Stimulated activated CD8-positive, alpha-beta memory T cell treated with anti-CD3 and anti-CD28 coated beads, Interleukin-7, amount 100 ng/mL, for 4 hours (primary cell): ENCODE data around the gene IDI1.
"Not testable (repeated sequence)": the region's sequence is repeated elsewhere in the genome, so short reads cannot be mapped to it uniquely, and the experiment has no call there.

Experiments used
- DNase-seq, 2 donors: peaks; one replicate each; pipeline ENCODE4 v3.0.0-alpha.2; 2020; ENCODE audit warnings: low read depth in 2 of 2

The IDI1 gene

GRCh38 chr10:1034758-1035157, 14.2 kb downstream of the IDI1 start:
- DNase-seq = no peak

- DNase-seq = no peak
These were observed 15.3 kb downstream of the IDI1 start for GRCh38 chr10:1033601-1034000.

GRCh38 chr10:1029838-1030237, 19.1 kb downstream of the IDI1 start:
- no peak for DNase-seq

- no peak for DNase-seq
These were observed 22.3 kb downstream of the IDI1 start for GRCh38 chr10:1026578-1026977.

GRCh38 chr10:1025683-1026082, 23.2 kb downstream of the IDI1 start, which contains the start of gene IDI2:
TSS of gene IDI2 (minus strand) at chr10:1025859. CDS start at chr10:1024723, 1,136 bp downstream.
- no peak for DNase-seq

GRCh38 chr10:1024103-1024502, 24.8 kb downstream of the IDI1 start:
- DNase-seq = no peak

- DNase-seq = no peak
These were observed 26.5 kb downstream of the IDI1 start for GRCh38 chr10:1022413-1022812.

- no peak for DNase-seq
These were observed 28.0 kb downstream of the IDI1 start for GRCh38 chr10:1020958-1021357.

- DNase-seq = no peak
These were observed 28.5 kb downstream of the IDI1 start for GRCh38 chr10:1020460-1020859.

- no peak for DNase-seq
These were observed 29.6 kb downstream of the IDI1 start for GRCh38 chr10:1019362-1019761.

GRCh38 chr10:1015688-1016087, 33.2 kb downstream of the IDI1 start:
- no peak for DNase-seq

- DNase-seq = no peak
These were observed 37.2 kb downstream of the IDI1 start for GRCh38 chr10:1011696-1012095.

- DNase-seq = no peak
These were observed 38.2 kb downstream of the IDI1 start for GRCh38 chr10:1010703-1011102.

GRCh38 chr10:1009947-1010346, 39.0 kb downstream of the IDI1 start:
- DNase-seq = not testable (repeated sequence)

GRCh38 chr10:1009071-1009494, 39.8 kb downstream of the IDI1 start:
- DNase-seq = no peak

- DNase-seq = no peak
These were observed 41.3 kb downstream of the IDI1 start for GRCh38 chr10:1007583-1007982.

GRCh38 chr10:1006573-1006972, 42.3 kb downstream of the IDI1 start:
- no peak for DNase-seq

GRCh38 chr10:1003884-1004670, 44.8 kb downstream of the IDI1 start:
- no peak for DNase-seq

- DNase-seq = no peak
These were observed 46.4 kb downstream of the IDI1 start for GRCh38 chr10:1002425-1003006.

GRCh38 chr10:997266-998022, 51.5 kb downstream of the IDI1 start:
- no peak for DNase-seq

GRCh38 chr10:996031-996430, 52.9 kb downstream of the IDI1 start:
- no peak for DNase-seq

GRCh38 chr10:995559-995926, 53.4 kb downstream of the IDI1 start:
- DNase-seq = no peak
